ENCODE data around the gene SPPL2B.
"Not testable (repeated sequence)": the region's sequence is repeated elsewhere in the genome, so short reads cannot be mapped to it uniquely, and the experiment has no call there.

Gene SPPL2B

GRCh38 chr19:2328401-2329148 is at the start of gene SPPL2B, which contains the start of gene LSM7:
Gene SPPL2B (plus strand): TSS chr19:2328684. CDS start chr19:2328710, 26 bp downstream.
Gene LSM7 (minus strand): TSS chr19:2328586. CDS start chr19:2328566, 20 bp downstream.
- DNase-seq = peak; percentile 41

GRCh38 chr19:2280633-2281264 is 47.7 kb upstream of the SPPL2B start:
- no peak for DNase-seq

GRCh38 chr19:2281265-2282061 is 47.0 kb upstream of the SPPL2B start:
- DNase-seq = not testable (repeated sequence)

GRCh38 chr19:2282062-2282861 is 46.2 kb upstream of the SPPL2B start, which contains the start of gene PEAK3:
Gene PEAK3 (minus strand): TSS chr19:2282175. CDS start chr19:2280931, 1,244 bp downstream.
- no peak for DNase-seq

- DNase-seq = no peak
These were observed 45.6 kb upstream of the SPPL2B start for GRCh38 chr19:2282862-2283237.

- DNase-seq = no peak
These were observed 44.5 kb upstream of the SPPL2B start for GRCh38 chr19:2283835-2284507.

GRCh38 chr19:2286402-2287140 is 41.9 kb upstream of the SPPL2B start:
- DNase-seq = no peak

GRCh38 chr19:2287585-2288337 is 40.7 kb upstream of the SPPL2B start:
- DNase-seq = no peak

- no peak for DNase-seq
These were observed 40.1 kb upstream of the SPPL2B start for GRCh38 chr19:2288338-2288817.

GRCh38 chr19:2288818-2289713 is 39.4 kb upstream of the SPPL2B start:
- DNase-seq = no peak

GRCh38 chr19:2289714-2290435 is 38.6 kb upstream of the SPPL2B start:
- peak; percentile 13 for DNase-seq

GRCh38 chr19:2290441-2291184 is 37.9 kb upstream of the SPPL2B start:
- DNase-seq = no peak

GRCh38 chr19:2291185-2291751 is 37.2 kb upstream of the SPPL2B start:
- no peak for DNase-seq

- no peak for DNase-seq
These were observed 33.7 kb upstream of the SPPL2B start for GRCh38 chr19:2294687-2295335.

- DNase-seq = no peak
These were observed 32.3 kb upstream of the SPPL2B start for GRCh38 chr19:2296141-2296540.

GRCh38 chr19:2300533-2300932 is 28.0 kb upstream of the SPPL2B start:
- DNase-seq = no peak
